ENCODE measurements around the gene RASGEF1C.

The RASGEF1C gene

DNA sequence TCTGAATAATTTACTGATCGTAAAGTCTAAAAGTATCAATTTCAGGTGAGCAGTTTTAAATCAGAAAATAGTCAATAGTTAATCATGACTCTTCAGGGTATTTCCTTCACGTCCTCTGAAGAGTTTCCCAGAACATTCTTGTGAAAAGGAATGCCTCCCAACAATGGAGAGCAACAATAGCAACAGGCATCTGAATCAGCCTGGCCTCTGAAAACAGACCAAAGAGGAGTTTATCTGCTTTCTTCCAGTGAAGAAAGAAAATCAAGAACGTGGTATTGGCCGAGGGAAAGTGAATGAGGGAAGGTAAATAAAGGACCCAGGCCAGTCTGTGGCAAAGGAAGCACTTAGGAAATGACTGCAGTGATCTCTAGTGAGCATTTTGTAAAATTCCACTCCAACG lies 26.1 kb upstream of the RASGEF1C start:
- Histone ChIP-seq H3K27ac (no peak overlapping the region), H3K9ac (ENCODE audit: insufficient read length) (no peak overlapping the region), H3K9me3 (ENCODE audit: low read depth, low read length) (no peaks in the 10 kb centered on the region), H3K36me3 (ENCODE audit: insufficient read depth, low read length) (peaks cover 40% of the 10 kb centered on the region), H3K4me3 (no peak overlapping the region)
- DNase-seq (ENCODE audit: low read depth, low spot score): no peak
- no peak for TF ChIP-seq FOXP2 (optimal IDR thresholded peaks at IDR 0.05; ENCODE audit: control extremely low read depth, extremely low read length, insufficient read depth)
- TF ChIP-seq POLR2AphosphoS5 (IDR thresholded peaks at IDR 0.05; ENCODE audit: borderline replicate concordance, low read depth, low read length): no peak
- no peak for TF ChIP-seq EZH2 (IDR thresholded peaks at IDR 0.05)

GRCh38 chr5:180234271-180234670 lies 25.3 kb upstream of the RASGEF1C start:
- no peak overlapping the region for H3K9ac ChIP-seq (ENCODE audit: insufficient read length)
- peaks cover 32% of the 10 kb centered on the region; the same call in 1 of the 2 replicates for H3K36me3 ChIP-seq (ENCODE audit: insufficient read depth, low read length)
- no peak overlapping the region for H3K27ac ChIP-seq
- H3K9me3 ChIP-seq (ENCODE audit: low read depth, low read length): no peaks in the 10 kb centered on the region
- TF ChIP-seq EZH2 (IDR thresholded peaks at IDR 0.05): no peak
- no peak for TF ChIP-seq POLR2AphosphoS5 (IDR thresholded peaks at IDR 0.05; ENCODE audit: borderline replicate concordance, low read depth, low read length)
- no peak for TF ChIP-seq FOXP2 (optimal IDR thresholded peaks at IDR 0.05; ENCODE audit: control extremely low read depth, extremely low read length, insufficient read depth)
- no peak for DNase-seq (ENCODE audit: low read depth, low spot score)
- H3K4me3 ChIP-seq: no peak overlapping the region

DNA sequence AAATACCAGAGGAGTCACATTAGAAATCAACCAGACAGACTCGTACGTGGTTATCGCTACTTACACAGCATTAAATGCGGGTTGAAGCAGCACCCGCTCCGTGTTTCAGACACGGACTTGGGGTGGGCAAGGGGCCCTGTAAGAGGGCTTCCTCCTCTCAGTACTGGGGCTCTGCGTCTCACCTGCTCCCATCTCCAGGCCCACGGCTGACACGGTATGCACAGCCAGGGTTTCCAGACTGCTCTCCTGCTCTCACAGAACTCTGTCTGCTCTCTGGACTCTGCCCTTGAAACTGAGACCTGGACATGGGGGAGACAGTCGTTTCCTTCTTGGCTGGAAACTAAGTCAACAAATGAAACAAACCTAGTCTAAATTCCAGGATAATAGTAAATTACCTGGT lies 24.7 kb upstream of the RASGEF1C start:
- no peak overlapping the region for H3K27ac ChIP-seq
- TF ChIP-seq POLR2AphosphoS5 (IDR thresholded peaks at IDR 0.05; ENCODE audit: borderline replicate concordance, low read depth, low read length) (no peak), EZH2 (IDR thresholded peaks at IDR 0.05) (no peak), FOXP2 (optimal IDR thresholded peaks at IDR 0.05; ENCODE audit: control extremely low read depth, extremely low read length, insufficient read depth) (no peak)
- peaks cover 26% of the 10 kb centered on the region; the same call in 1 of the 2 replicates for H3K36me3 ChIP-seq (ENCODE audit: insufficient read depth, low read length)
- H3K9ac ChIP-seq (ENCODE audit: insufficient read length): no peak overlapping the region
- no peaks in the 10 kb centered on the region for H3K9me3 ChIP-seq (ENCODE audit: low read depth, low read length)
- H3K4me3 ChIP-seq: no peak overlapping the region
- DNase-seq (ENCODE audit: low read depth, low spot score): no peak

GRCh38 chr5:180230017-180230416 lies 21.0 kb upstream of the RASGEF1C start:
- TF ChIP-seq EZH2 (IDR thresholded peaks at IDR 0.05) (no peak), POLR2AphosphoS5 (IDR thresholded peaks at IDR 0.05; ENCODE audit: borderline replicate concordance, low read depth, low read length) (no peak), FOXP2 (optimal IDR thresholded peaks at IDR 0.05; ENCODE audit: control extremely low read depth, extremely low read length, insufficient read depth) (no peak)
- Histone ChIP-seq H3K36me3 (ENCODE audit: insufficient read depth, low read length) (peaks cover 6% of the 10 kb centered on the region; the same call in 1 of the 2 replicates), H3K9ac (ENCODE audit: insufficient read length) (no peak overlapping the region), H3K9me3 (ENCODE audit: low read depth, low read length) (no peaks in the 10 kb centered on the region), H3K27ac (no peak overlapping the region), H3K4me3 (no peak overlapping the region)
- DNase-seq (ENCODE audit: low read depth, low spot score): no peak

GRCh38 chr5:180222056-180222455 lies 13.0 kb upstream of the RASGEF1C start:
- Histone ChIP-seq H3K9ac (ENCODE audit: insufficient read length) (no peak overlapping the region), H3K27ac (no peak overlapping the region), H3K4me3 (no peak overlapping the region), H3K9me3 (ENCODE audit: low read depth, low read length) (no peaks in the 10 kb centered on the region), H3K36me3 (ENCODE audit: insufficient read depth, low read length) (no peaks in the 10 kb centered on the region)
- TF ChIP-seq EZH2 (IDR thresholded peaks at IDR 0.05): no peak
- no peak for DNase-seq (ENCODE audit: low read depth, low spot score)

DNA sequence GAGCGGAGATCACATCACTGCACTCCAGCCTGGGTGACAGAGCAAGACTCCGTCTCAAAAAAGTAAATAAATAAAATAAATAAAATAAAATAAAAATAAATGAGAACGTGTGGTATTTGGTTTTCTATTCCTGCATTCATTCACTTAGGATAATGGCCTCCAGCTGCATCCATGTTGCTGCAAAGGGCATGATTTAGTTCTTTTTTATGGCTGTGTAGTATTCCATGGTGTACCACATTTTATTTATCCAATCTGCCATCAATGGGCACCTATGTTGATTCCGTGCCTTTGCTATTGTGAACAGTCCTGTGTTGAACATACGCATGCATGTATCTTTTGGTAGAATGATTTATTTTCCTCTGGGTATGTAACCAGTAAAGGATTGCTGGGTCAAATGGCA lies 8.8 kb upstream of the RASGEF1C start:
- Histone ChIP-seq H3K4me3 (no peak overlapping the region), H3K9me3 (ENCODE audit: low read depth, low read length) (no peaks in the 10 kb centered on the region), H3K36me3 (ENCODE audit: insufficient read depth, low read length) (no peaks in the 10 kb centered on the region), H3K9ac (ENCODE audit: insufficient read length) (no peak overlapping the region), H3K27ac (no peak overlapping the region)
- DNase-seq (ENCODE audit: low read depth, low spot score): no peak
- TF ChIP-seq POLR2AphosphoS5 (IDR thresholded peaks at IDR 0.05; ENCODE audit: borderline replicate concordance, low read depth, low read length): no peak

DNA sequence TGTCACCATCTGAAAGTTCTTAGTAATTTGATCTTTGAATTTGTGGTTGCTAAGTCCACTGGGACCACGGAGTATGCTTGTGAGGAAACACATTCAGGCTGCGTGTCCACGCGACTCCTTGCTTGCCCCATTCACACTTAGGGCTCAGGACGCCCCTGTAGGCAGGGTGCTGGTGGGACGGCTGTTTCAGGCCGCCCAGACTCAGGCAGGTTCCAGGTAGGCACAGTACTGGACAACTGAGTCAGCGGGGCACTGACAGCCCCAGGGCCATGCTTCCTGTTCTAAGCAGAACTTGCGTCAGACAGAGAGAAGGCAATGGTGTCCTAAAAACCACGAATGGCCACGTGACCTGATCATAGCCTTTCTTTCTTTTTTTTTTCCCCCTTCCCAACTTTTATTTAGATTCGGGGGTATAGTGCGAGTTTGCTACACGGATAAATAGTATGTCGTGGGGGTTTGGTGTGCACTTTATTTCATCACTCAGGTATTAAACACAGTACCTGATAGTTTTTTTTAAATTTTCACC lies 7.7 kb upstream of the RASGEF1C start:
- DNase-seq (ENCODE audit: low read depth, low spot score): no peak
- Histone ChIP-seq H3K9me3 (ENCODE audit: low read depth, low read length) (no peaks in the 10 kb centered on the region), H3K27ac (no peak overlapping the region), H3K9ac (ENCODE audit: insufficient read length) (no peak overlapping the region), H3K4me3 (no peak overlapping the region), H3K36me3 (ENCODE audit: insufficient read depth, low read length) (no peaks in the 10 kb centered on the region)
- TF ChIP-seq FOXP2 (optimal IDR thresholded peaks at IDR 0.05; ENCODE audit: control extremely low read depth, extremely low read length, insufficient read depth) (no peak), EZH2 (IDR thresholded peaks at IDR 0.05) (no peak), POLR2AphosphoS5 (IDR thresholded peaks at IDR 0.05; ENCODE audit: borderline replicate concordance, low read depth, low read length) (no peak)

GRCh38 chr5:180215783-180216630 lies 7.0 kb upstream of the RASGEF1C start:
- DNase-seq (ENCODE audit: low read depth, low spot score): no peak
- TF ChIP-seq POLR2AphosphoS5 (IDR thresholded peaks at IDR 0.05; ENCODE audit: borderline replicate concordance, low read depth, low read length): no peak
- no peak for TF ChIP-seq FOXP2 (optimal IDR thresholded peaks at IDR 0.05; ENCODE audit: control extremely low read depth, extremely low read length, insufficient read depth)
- no peak for TF ChIP-seq EZH2 (IDR thresholded peaks at IDR 0.05)
- Histone ChIP-seq H3K27ac (no peak overlapping the region), H3K36me3 (ENCODE audit: insufficient read depth, low read length) (no peaks in the 10 kb centered on the region), H3K4me3 (no peak overlapping the region), H3K9me3 (ENCODE audit: low read depth, low read length) (no peaks in the 10 kb centered on the region), H3K9ac (ENCODE audit: insufficient read length) (no peak overlapping the region)
